NCI-H510A treated with DMSO at 0.1 percent for 48 hours (cell line): Measurements from ENCODE around the gene TUBB3.
"Not testable (repeated sequence)": the region's sequence is repeated elsewhere in the genome, so short reads cannot be mapped to it uniquely, and the experiment has no call there.

Experiments used
- DNase-seq: peaks from one replicate; lab custom pipeline; 2025; lab: John Stamatoyannopoulos, UW

The TUBB3 gene

DNA sequence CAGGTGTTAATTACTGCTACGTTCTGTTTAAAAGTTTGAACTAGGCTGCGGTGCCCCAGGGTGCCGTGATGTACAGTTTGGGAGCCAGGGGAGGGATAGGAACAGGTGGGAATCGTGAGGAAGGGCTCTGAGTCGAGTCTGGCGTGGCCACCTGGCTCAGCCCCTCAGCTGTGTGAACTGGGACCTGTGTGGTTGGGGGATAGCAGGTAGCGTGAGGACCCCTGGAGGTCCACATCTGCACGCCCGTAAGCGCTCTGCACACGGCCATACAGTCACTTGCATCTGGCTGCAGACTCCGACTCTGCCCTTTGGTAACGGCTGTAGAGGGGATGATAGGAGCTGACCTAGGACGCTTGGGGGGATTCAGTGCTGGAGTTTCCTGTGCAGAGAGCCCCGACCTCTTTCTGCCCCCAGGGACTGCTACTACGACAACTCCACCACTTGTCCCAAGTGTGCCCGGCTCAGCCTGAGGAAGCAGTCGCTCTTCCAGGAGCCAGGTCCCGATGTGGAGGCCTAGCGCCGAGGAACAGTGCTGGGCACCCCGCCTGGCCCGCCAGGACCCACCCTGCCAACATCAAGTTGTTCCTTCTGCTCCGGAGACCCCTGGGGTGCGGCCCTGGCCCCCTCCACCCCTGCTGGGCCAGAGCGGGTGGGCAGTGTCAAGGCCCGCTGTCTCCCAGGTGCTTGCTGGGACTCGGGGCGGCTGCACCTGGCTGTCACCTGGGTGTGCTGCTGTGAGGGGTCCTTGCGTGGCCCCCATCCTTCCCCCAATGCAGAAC lies 42.5 kb downstream of the TUBB3 start:
- DNase-seq, result no peak

DNA sequence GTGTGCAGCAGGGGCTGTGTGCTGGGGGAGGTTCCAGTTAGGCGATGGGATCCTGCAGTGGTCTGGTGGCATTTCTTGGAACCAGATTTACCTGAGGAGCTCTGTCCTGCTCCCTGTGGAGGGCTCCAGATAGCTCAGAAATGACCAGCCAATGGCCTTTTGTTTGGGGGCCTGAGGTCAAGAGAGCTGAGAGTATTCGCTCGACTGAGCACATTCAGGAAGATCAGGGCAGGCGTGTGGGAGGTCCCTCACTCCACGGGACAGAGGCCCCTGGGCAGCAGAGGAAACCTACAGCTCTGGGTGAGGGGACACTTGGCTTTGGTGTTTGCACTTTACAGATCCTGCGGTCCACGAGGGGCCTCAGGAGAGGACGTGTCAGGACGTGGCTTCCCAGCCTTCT lies 43.6 kb downstream of the TUBB3 start:
- DNase-seq, result no peak

GRCh38 chr16:89967436-89967835 lies 44.3 kb downstream of the TUBB3 start:
- not testable (repeated sequence) for DNase-seq

DNA sequence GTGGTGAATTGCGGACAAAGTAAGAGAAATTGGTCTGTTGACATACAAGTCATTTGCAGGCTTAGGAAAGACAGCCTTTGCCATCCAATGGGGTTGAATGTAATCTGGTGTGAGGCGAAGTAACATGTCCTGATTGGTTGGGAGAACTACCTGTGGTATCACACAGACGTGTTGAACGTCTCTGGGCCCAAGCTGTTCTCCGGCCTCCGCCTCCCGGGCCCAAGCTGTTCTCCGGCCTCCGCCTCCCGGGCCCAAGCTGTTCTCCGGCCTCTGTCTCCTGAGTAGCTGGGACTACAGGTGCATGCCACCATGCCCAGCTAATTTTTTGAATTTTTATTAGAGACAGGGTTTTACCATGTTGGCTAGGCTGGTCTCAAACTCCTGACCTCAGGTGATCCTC lies 44.9 kb downstream of the TUBB3 start:
- not testable (repeated sequence) for DNase-seq

- DNase-seq, result no peak
Measured at GRCh38 chr16:89969741-89970410, 46.7 kb downstream of the TUBB3 start.

DNA sequence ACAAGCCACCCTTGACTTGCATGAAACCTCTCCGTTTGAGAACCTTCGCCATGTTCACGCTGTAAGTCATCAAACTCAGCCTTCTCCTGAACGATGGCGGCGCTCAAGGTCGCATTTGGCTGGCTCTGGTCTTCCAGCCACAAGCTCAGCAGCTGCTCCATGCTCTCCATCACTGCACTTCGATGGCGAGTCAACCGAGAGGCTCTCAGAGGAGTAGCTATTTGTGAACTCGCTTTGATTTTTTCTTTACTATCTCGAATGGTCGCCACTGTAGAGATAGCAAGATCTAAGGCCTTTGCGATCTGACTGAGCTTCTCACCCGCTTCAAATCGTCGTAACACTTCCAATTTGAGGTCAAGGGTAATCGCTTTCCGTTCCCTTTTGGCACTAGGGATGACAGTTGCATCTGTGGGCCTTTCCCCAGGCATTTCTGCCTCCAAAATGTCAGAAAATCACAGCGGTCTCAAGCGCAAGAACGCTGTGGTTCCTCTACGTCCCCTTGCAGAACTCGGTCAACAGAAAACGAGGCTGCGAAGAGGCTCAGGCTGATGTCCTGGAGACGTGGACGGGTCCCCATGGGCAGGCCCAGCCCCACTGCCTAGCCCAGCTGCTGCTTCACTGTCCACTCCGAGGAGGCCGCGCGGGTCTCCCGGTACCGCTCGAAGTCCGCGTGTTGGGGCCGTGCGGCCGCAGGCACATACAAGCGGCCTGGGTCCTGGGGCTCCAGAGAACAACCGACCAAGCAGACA lies 48.5 kb downstream of the TUBB3 start:
- DNase-seq, result no peak

GRCh38 chr16:89972244-89973234 lies 49.4 kb downstream of the TUBB3 start:
- DNase-seq, result peak; percentile 5

DNA sequence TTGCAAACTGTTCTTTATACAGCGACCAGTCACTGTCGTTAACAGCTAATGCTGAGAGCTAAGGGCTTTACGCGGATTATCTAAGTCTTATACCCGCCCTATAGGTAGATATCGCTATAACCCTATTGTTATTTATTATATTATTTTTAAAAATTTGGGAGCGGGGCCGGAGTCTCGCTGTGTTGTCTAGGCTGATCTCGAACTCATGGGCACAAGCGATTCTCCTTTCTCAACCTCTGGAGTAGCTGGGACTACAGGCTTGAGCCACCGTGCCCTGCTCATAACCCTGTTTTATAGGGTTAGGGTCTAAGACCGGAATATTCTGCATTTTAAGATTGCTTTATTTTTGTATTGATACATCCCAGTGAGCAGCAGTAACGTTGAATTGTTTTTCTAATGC lies 50.1 kb downstream of the TUBB3 start:
- no peak for DNase-seq

DNA sequence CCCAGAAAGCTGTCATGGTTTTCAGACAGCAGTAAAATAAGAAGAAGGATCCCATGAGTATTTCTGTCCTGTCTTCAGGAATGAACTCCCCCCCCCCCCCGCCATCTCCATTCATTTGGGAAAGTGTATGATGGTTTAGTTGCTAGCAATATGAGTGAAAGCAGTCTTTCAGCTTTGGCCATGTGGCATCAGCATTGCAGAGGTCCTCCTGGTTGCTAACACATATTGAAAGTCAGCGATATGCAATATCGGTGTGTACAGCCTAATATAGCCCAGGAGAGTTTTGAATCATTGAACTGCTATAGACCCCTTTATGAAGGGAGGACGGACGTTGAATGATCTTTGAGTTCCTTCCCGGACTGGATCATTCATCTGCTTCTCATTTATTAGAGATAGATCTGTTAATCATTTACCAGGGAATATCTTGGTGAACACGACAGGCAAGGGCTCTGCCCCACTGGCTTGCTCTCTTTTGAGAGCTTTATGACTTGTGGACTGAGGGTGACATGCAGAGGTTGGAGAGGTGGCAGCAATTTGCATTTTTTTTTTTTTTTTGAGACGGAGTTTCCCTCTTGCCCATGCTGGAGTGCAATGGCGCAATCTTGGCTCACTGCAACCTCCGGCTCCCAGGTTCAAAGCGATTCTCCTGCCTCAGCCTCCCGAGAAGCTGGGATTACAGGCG lies 50.7 kb downstream of the TUBB3 start:
- no peak for DNase-seq

- no peak for DNase-seq
Measured at GRCh38 chr16:89974870-89975269, 51.7 kb downstream of the TUBB3 start.

DNA sequence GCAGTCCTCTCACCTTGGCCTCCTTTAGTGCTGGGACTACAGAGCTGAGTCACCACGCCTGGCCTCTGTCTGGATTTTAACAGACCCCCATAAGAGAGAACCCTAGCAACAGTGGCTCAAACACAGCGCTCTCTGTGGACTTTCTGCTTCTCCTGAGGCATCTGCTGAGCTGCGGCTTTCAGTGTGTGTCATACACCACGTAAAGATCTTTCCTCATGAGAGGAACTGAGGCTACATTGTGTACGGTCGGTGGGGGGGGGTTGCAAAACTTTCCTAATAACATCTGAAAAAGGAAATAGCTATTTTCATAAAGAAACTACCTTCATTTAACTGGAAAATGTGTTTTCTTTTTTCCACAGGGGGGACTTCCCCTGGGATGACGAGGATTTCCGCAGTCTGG lies 58.3 kb downstream of the TUBB3 start:
- DNase-seq, result no peak

- no peak for DNase-seq
Measured at GRCh38 chr16:89982318-89982717, 59.2 kb downstream of the TUBB3 start.

- DNase-seq, result no peak
Measured at GRCh38 chr16:89983536-89983935, 60.4 kb downstream of the TUBB3 start.

DNA sequence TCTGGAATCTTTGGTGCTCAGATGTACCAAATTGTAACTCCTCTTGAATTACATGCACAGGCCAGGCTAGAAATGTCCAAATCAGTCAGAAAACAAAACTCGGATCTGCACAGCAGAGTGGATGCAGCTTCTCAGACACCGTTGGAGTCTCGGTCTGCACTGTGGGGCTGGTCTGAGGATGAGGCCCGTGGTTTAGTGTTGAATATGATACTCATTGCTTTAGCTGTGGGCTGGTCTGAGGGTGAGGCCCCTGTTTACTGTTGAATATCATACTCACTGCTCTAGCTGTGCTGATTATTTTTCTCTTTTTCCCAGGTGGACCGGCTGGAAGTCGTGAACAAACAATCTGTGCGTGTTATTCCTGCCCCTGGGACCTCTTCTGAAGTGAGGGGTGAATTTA lies 61.1 kb downstream of the TUBB3 start:
- DNase-seq, result no peak

- DNase-seq, result no peak
Measured at GRCh38 chr16:89985219-89985618, 62.1 kb downstream of the TUBB3 start.
